PFSK-1 (cell line): ENCODE results near the gene ASIC4.

Source experiments
- FOXP2 ChIP-seq: optimal IDR thresholded peaks from 2 replicates; pipeline ENCODE3; 2011; ENCODE audit warnings: borderline replicate concordance, control low read depth, inconsistent platforms; ENCODE audit not compliant: insufficient read depth; ENCODE audit errors: extremely low read length, extremely low read depth
- POLR2AphosphoS5 ChIP-seq: IDR thresholded peaks from 2 replicates; pipeline ENCODE4 v1.6.1; 2012; ENCODE audit warnings: low read depth, mild to moderate bottlenecking, control low read depth, low read length, moderate library complexity
- SIN3A ChIP-seq: IDR thresholded peaks from 2 replicates; pipeline ENCODE4 v1.6.1; 2012; ENCODE audit warnings: mild to moderate bottlenecking, low read length, moderate library complexity, borderline replicate concordance; ENCODE audit not compliant: insufficient read depth
- TAF1 ChIP-seq: IDR thresholded peaks from 2 replicates; pipeline ENCODE4 v1.6.1; 2012; ENCODE audit warnings: low read length, control low read depth, borderline replicate concordance; ENCODE audit not compliant: insufficient read depth
- TF ChIP-seq, protein P1 (sequence below), 2 experiments: IDR thresholded peaks; 2 replicates each; pipeline versions ENCODE4 v1.6.1 to v1.8.0; 2011 to 2012; ENCODE audit warnings: low read depth in 2 of 2, low read length in 2 of 2, control low read depth in 1 of 2, inconsistent platforms in 1 of 2, mild to moderate bottlenecking in 1 of 2, moderate library complexity in 1 of 2; ENCODE audit not compliant: insufficient read depth in 1 of 2

Gene ASIC4

DNA sequence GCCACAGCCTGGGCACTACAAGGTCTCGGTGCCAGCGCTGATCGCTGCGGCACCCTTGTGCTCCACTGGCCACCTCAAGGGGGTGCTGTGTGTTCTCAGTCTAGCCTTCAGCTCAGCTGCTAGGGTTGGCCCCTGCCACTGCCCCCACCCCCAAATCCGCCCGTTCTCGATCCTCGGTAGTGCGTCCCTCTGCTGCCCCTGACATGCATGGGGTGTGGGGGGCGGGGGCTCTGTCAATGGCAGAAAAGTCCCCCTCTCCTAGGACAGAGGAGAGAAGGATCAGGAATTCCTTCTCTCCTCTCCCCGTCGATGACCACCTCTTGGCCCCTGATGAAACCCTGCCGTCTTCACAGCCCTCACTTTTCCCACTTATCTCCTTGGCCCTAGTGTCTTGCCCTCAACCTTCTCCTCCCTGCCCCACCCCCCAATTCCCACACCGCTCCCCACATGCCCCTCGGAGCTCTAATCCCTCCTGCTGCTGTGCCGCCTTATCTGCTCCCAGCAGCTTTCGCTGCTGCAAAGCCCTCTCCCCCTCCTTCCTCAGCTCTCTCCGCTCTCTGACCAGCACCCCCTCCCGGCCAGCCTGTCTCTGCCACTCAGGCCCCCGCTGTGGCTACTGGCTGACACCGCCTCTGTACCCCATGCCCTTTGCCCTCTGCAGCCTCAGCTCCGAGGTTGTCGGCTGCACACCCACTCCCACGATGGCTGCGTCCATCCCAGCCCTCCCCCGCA lies 4.3 kb upstream of the ASIC4 start:
- TF ChIP-seq POLR2AphosphoS5: 0 out of 2 replicates have a peak, but pooled peaks have one; percentile 19
- TF ChIP-seq, protein P1, sequence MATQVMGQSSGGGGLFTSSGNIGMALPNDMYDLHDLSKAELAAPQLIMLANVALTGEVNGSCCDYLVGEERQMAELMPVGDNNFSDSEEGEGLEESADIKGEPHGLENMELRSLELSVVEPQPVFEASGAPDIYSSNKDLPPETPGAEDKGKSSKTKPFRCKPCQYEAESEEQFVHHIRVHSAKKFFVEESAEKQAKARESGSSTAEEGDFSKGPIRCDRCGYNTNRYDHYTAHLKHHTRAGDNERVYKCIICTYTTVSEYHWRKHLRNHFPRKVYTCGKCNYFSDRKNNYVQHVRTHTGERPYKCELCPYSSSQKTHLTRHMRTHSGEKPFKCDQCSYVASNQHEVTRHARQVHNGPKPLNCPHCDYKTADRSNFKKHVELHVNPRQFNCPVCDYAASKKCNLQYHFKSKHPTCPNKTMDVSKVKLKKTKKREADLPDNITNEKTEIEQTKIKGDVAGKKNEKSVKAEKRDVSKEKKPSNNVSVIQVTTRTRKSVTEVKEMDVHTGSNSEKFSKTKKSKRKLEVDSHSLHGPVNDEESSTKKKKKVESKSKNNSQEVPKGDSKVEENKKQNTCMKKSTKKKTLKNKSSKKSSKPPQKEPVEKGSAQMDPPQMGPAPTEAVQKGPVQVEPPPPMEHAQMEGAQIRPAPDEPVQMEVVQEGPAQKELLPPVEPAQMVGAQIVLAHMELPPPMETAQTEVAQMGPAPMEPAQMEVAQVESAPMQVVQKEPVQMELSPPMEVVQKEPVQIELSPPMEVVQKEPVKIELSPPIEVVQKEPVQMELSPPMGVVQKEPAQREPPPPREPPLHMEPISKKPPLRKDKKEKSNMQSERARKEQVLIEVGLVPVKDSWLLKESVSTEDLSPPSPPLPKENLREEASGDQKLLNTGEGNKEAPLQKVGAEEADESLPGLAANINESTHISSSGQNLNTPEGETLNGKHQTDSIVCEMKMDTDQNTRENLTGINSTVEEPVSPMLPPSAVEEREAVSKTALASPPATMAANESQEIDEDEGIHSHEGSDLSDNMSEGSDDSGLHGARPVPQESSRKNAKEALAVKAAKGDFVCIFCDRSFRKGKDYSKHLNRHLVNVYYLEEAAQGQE (IDR thresholded peaks at IDR 0.05; ENCODE audit: insufficient read depth in 1 of 2, low read depth in 2 of 2, low read length in 2 of 2): no peak

DNA sequence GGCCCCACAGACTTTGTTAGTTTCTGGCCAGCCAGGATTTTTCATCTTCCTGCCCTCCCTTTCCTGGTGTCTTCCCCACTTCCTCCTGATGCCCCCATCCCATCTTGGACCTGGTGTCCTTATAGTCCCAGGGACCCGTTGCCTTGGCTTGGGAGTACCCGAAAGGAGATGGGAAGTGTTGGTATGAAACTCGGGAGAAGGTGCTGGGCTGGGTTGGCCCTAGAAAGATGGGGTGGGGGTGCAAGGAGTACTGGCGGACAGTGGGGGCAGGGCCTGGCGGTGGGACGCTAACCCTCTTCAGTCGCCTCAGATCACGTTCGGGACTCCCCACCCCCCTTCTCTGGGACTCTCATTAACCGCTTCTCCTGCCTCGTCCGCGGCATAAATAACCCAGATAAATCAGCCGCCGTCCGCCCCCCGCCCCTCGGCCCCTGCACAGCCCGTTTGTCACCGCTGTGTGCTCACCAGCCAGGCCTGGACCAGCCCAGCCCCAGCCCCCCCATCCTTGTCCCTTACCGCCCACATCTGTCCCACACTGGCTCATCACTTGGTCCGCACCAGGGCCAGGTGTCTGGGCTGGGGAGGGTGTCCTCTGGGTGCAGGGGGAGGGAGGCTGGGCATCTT lies 3.7 kb upstream of the ASIC4 start:
- TF ChIP-seq SIN3A (no peak), FOXP2 (no peak), TAF1 (no peak), POLR2AphosphoS5 (no peak)
- TF ChIP-seq, protein P1 (IDR thresholded peaks at IDR 0.05; ENCODE audit: insufficient read depth in 1 of 2, low read depth in 2 of 2, low read length in 2 of 2): no peak

DNA sequence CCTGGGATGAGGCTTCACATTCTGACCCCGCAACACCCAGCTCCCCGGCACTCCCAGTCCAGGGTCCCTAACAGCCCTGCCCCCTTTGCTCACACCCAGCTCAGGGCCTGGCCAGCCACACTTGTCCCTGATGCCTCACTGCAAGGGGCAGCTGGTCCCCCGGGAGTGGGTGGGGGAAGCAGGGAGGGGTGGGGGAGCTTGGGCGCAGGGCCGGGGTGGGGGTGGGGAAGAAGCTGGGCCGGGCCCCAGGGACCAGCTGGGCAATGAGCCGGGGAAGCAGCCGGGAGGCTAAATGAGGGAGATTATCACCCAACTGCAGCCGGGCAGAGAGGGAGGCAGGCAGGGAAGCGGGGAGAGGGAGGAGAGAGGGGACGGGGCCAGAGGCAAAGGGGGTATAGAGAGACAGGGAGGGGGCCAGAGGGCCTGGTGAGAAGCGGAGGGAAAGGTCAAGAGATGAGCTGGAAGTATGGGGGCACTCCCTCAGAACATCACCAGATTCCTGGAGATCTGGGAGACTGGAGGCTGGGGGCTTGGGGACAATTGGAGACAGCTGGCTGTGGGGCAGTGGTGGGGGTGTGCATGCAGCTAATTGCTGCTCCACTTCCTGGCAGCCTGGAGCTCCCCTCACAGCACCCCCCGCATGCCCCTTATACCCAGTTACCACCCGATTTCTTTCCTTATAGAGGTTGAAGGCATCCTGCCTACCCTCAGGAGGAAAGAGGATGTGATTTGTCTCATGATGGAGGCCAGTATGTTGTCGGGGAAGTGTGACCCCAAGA lies 2.5 kb upstream of the ASIC4 start:
- TF ChIP-seq, protein P1 (IDR thresholded peaks at IDR 0.05; ENCODE audit: insufficient read depth in 1 of 2, low read depth in 2 of 2, low read length in 2 of 2): no peak
- TF ChIP-seq SIN3A (no peak), TAF1 (no peak), FOXP2 (no peak), POLR2AphosphoS5 (no peak)

GRCh38 chr2:219512524-219513216 lies 1.6 kb upstream of the ASIC4 start:
- TF ChIP-seq TAF1 (no peak), FOXP2 (no peak)
- TF ChIP-seq, protein P1 (IDR thresholded peaks at IDR 0.05; ENCODE audit: insufficient read depth in 1 of 2, low read depth in 2 of 2, low read length in 2 of 2): no peak
